Lower leg skin (tissue), 3 donors: ENCODE measurements around the gene POT1.

Experiments used
- POLR2A ChIP-seq, 2 donors: fragments of 450-650 bp; IDR thresholded peaks; one replicate each; pipeline ENCODE4 v1.6.1; 2016 to 2017; ENCODE audit warnings: antibody characterized with exemption in 2 of 2, mild to moderate bottlenecking in 1 of 2, moderate library complexity in 1 of 2
- TF ChIP-seq, protein P1 (sequence below), 3 donors: fragments of 450-650 bp; IDR thresholded peaks; one replicate each; pipeline ENCODE4 v1.5.1; 2016; ENCODE audit warnings: antibody characterized with exemption in 3 of 3, mild to moderate bottlenecking in 3 of 3, moderate library complexity in 2 of 3

DNA sequence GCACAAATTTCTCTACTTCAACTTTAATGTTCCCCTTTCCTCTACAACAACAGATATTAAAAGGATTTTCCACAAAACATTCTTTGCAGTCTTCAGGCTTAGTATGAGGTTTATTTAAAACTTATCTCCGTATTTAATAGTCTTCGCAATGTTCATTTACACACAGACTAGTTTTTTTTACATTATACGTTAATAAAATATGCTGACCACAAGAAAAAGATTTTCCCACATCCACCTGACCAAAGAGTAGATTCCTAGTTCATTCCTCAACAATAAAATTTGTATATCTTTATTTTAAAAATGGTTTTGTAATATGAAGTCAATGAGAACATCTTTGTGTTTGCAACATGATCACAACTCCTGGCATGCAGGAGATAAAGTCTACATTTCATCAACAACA is 42.4 kb downstream of the POT1 start:
- no peak for TF ChIP-seq POLR2A (IDR thresholded peaks at IDR 0.05)
- TF ChIP-seq, protein P1, sequence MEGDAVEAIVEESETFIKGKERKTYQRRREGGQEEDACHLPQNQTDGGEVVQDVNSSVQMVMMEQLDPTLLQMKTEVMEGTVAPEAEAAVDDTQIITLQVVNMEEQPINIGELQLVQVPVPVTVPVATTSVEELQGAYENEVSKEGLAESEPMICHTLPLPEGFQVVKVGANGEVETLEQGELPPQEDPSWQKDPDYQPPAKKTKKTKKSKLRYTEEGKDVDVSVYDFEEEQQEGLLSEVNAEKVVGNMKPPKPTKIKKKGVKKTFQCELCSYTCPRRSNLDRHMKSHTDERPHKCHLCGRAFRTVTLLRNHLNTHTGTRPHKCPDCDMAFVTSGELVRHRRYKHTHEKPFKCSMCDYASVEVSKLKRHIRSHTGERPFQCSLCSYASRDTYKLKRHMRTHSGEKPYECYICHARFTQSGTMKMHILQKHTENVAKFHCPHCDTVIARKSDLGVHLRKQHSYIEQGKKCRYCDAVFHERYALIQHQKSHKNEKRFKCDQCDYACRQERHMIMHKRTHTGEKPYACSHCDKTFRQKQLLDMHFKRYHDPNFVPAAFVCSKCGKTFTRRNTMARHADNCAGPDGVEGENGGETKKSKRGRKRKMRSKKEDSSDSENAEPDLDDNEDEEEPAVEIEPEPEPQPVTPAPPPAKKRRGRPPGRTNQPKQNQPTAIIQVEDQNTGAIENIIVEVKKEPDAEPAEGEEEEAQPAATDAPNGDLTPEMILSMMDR (IDR thresholded peaks at IDR 0.05): no peak
